HG03565 (cell line): ENCODE data around the gene CRY1.

ENCODE experiments used
- ATAC-seq: cut with Tn5 transposase; IDR thresholded peaks from one replicate; pipeline ENCODE4 v1.9.1; 2021; ENCODE audit warnings: mild to moderate bottlenecking, moderate library complexity; ENCODE audit not compliant: unreplicated experiment

The CRY1 gene

GRCh38 chr12:106974511-106974910, 118.8 kb downstream of the CRY1 start:
- ATAC-seq, result peak; percentile 73

- ATAC-seq, result no peak
These were observed 119.8 kb downstream of the CRY1 start for GRCh38 chr12:106973545-106973944.

- ATAC-seq, result no peak
These were observed 122.3 kb downstream of the CRY1 start for GRCh38 chr12:106971065-106971464.

GRCh38 chr12:106964526-106964925, 128.8 kb downstream of the CRY1 start:
- ATAC-seq, result no peak

- ATAC-seq, result no peak
These were observed 131.1 kb downstream of the CRY1 start for GRCh38 chr12:106962286-106962685.

GRCh38 chr12:106960443-106960842, 132.9 kb downstream of the CRY1 start:
- ATAC-seq, result no peak

- ATAC-seq, result no peak
These were observed 135.8 kb downstream of the CRY1 start for GRCh38 chr12:106957583-106957982.

GRCh38 chr12:106956048-106956578, 137.2 kb downstream of the CRY1 start:
- ATAC-seq, result peak; percentile 17

GRCh38 chr12:106955377-106956047, 137.8 kb downstream of the CRY1 start, which contains the start of gene TMEM263:
TSS of gene TMEM263 (plus strand) at chr12:106955907. CDS start at chr12:106967117, 11,210 bp downstream.
- peak; percentile 74 for ATAC-seq

GRCh38 chr12:106954462-106955376, 138.6 kb downstream of the CRY1 start:
- no peak for ATAC-seq

GRCh38 chr12:106953352-106954250, 139.7 kb downstream of the CRY1 start:
- ATAC-seq, result no peak

GRCh38 chr12:106950591-106950990, 142.8 kb downstream of the CRY1 start:
- ATAC-seq, result no peak

- ATAC-seq, result no peak
These were observed 145.9 kb downstream of the CRY1 start for GRCh38 chr12:106947461-106947860.

- no peak for ATAC-seq
These were observed 148.0 kb downstream of the CRY1 start for GRCh38 chr12:106945261-106945851.

- no peak for ATAC-seq
These were observed 150.6 kb downstream of the CRY1 start for GRCh38 chr12:106942775-106943174.

- ATAC-seq, result no peak
These were observed 151.7 kb downstream of the CRY1 start for GRCh38 chr12:106941481-106942156.
